OCI-LY1 (cell line): ENCODE data around the gene ABCC6.

Experiments used
- H2AFZ ChIP-seq: fragments of 200-600 bp; sonication (generic), shearing (Covaris generic); 2 replicates; pipeline ENCODE4 v1.6.0; 2014; ENCODE audit warnings: antibody characterized with exemption, mild to moderate bottlenecking, low read length
- H3F3A ChIP-seq: fragments of 200-600 bp; sonication (generic), shearing (Covaris generic); 2 replicates; pipeline ENCODE4 v1.6.0; 2014; ENCODE audit warnings: mild to moderate bottlenecking, antibody characterized with exemption, low read length, moderate library complexity; ENCODE audit not compliant: insufficient read depth
- H3K27ac ChIP-seq: fragments of 200-600 bp; sonication (generic); 2 replicates; pipeline ENCODE4 v1.5.1; 2014; ENCODE audit warnings: low read length, mixed run types, mild to moderate bottlenecking, low read depth; ENCODE audit not compliant: poor library complexity, severe bottlenecking
- H3K27me3 ChIP-seq: fragments of 200-600 bp; sonication (generic); 2 replicates; pipeline ENCODE4 v1.6.0; 2014; ENCODE audit warnings: antibody characterized with exemption, mild to moderate bottlenecking, low read length, moderate library complexity; ENCODE audit not compliant: insufficient read depth
- H3K36me3 ChIP-seq: fragments of 200-600 bp; sonication (generic); 2 replicates; pipeline ENCODE4 v1.6.1; 2014; ENCODE audit warnings: mild to moderate bottlenecking, antibody characterized with exemption, low read length, moderate library complexity, mixed read lengths; ENCODE audit not compliant: insufficient read depth
- H3K4me1 ChIP-seq: fragments of 200-600 bp; sonication (generic); 2 replicates; pipeline ENCODE4 v1.5.1; 2014; ENCODE audit warnings: mild to moderate bottlenecking, low read length, moderate library complexity; ENCODE audit not compliant: insufficient read depth, severe bottlenecking
- H3K4me2 ChIP-seq: fragments of 200-600 bp; sonication (generic), shearing (Covaris generic); 2 replicates; pipeline ENCODE4 v1.6.1; 2014; ENCODE audit warnings: low read length
- H3K4me3 ChIP-seq: fragments of 200-600 bp; sonication (generic); 2 replicates; pipeline ENCODE4 v1.5.1; 2014; ENCODE audit warnings: low read length, low read depth, mild to moderate bottlenecking, mixed read lengths; ENCODE audit not compliant: poor library complexity, severe bottlenecking
- H3K79me2 ChIP-seq: fragments of 200-600 bp; shearing (Covaris generic); 2 replicates; pipeline ENCODE4 v1.6.1; 2016; ENCODE audit warnings: mixed run types, low read length, mixed read lengths; ENCODE audit not compliant: insufficient read depth
- H3K9ac ChIP-seq: fragments of 200-600 bp; sonication (generic), shearing (Covaris generic); 2 replicates; pipeline ENCODE4 v1.6.1; 2014; ENCODE audit warnings: mild to moderate bottlenecking, low read length, mixed read lengths
- H3K9me2 ChIP-seq: fragments of 200-600 bp; sonication (generic), shearing (Covaris generic); 2 replicates; pipeline ENCODE4 v1.6.1; 2014; ENCODE audit warnings: low read depth, mild to moderate bottlenecking, low read length, mixed read lengths
- H3K9me3 ChIP-seq: fragments of 200-600 bp; shearing (Covaris generic); 2 replicates; pipeline ENCODE4 v1.6.1; 2014; ENCODE audit warnings: low read length, mixed read lengths
- H4K20me1 ChIP-seq: fragments of 200-600 bp; sonication (generic), shearing (Covaris generic); 2 replicates; pipeline ENCODE4 v1.6.0; 2016; ENCODE audit warnings: mild to moderate bottlenecking, low read length; ENCODE audit not compliant: insufficient read depth
- CTCF ChIP-seq: fragments of 200-600 bp; sonication (generic), shearing (Covaris generic); IDR thresholded peaks from 2 replicates; pipeline ENCODE4 v1.5.1; 2017; ENCODE audit warnings: mild to moderate bottlenecking, antibody characterized with exemption, low read length, moderate library complexity, mixed read lengths
- EZH2 ChIP-seq: fragments of 200-600 bp; sonication (generic), shearing (Covaris generic); IDR thresholded peaks from 2 replicates; pipeline ENCODE4 v1.8.0; 2017; ENCODE audit warnings: borderline replicate concordance, mixed run types, mild to moderate bottlenecking, antibody characterized with exemption, low read length, moderate library complexity, mixed read lengths

Gene ABCC6

GRCh38 chr16:16141141-16141540, 82.2 kb downstream of the ABCC6 start:
- peaks cover 86% of the 10 kb centered on the region for H3K36me3 ChIP-seq
- H3K4me1 ChIP-seq, result no peaks in the 10 kb centered on the region

DNA sequence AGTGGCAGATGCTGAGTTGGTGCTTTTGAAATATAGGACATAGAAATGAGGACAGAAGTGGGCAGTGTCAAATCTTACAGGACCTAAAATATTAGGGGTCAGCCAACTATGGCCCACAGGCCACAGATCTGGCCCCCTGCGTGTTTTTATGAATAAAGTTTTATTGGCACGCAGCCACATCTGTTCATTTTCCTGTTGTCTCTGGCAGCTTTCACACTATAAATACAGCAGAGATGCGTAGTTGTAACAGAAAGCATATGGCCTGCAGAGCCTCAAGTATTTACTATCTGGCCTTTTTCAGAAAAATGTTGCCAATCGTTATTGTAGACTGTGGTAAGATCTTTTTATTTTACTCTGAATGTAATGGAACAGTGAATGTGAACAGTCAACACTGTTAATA, 82.8 kb downstream of the ABCC6 start:
- Histone ChIP-seq H3K79me2 (no peaks in the 10 kb centered on the region), H3K36me3 (peaks cover 88% of the 10 kb centered on the region), H3K4me2 (no peak overlapping the region), H3K9ac (no peak overlapping the region), H3K27me3 (no peaks in the 10 kb centered on the region), H3K27ac (no peak overlapping the region), H3K9me3 (no peaks in the 10 kb centered on the region), H3K4me1 (no peaks in the 10 kb centered on the region), H3K4me3 (no peak overlapping the region), H4K20me1 (no peaks in the 10 kb centered on the region), H2AFZ (no peak overlapping the region), H3K9me2 (no peaks in the 10 kb centered on the region), H3F3A (no peaks in the 10 kb centered on the region)
- TF ChIP-seq CTCF (no peak), EZH2 (no peak)

More at GRCh38 chr16:16141141-16141540, 82.2 kb downstream of the ABCC6 start:
- TF ChIP-seq EZH2, result no peak
- no peak for TF ChIP-seq CTCF
- Histone ChIP-seq H3K4me2 (no peak overlapping the region), H3K27me3 (no peaks in the 10 kb centered on the region), H3F3A (no peaks in the 10 kb centered on the region), H3K27ac (no peak overlapping the region), H3K9me2 (no peaks in the 10 kb centered on the region), H3K4me3 (no peak overlapping the region), H2AFZ (no peak overlapping the region), H4K20me1 (no peaks in the 10 kb centered on the region), H3K79me2 (no peaks in the 10 kb centered on the region), H3K9ac (no peak overlapping the region), H3K9me3 (no peaks in the 10 kb centered on the region)

- Histone ChIP-seq H3K27me3 (no peaks in the 10 kb centered on the region), H3F3A (no peaks in the 10 kb centered on the region), H2AFZ (no peak overlapping the region), H3K9ac (no peak overlapping the region), H3K36me3 (peaks cover 90% of the 10 kb centered on the region), H3K9me3 (no peaks in the 10 kb centered on the region), H3K9me2 (no peaks in the 10 kb centered on the region), H3K27ac (no peak overlapping the region), H3K4me3 (no peak overlapping the region), H3K4me2 (no peak overlapping the region), H4K20me1 (no peaks in the 10 kb centered on the region), H3K79me2 (no peaks in the 10 kb centered on the region), H3K4me1 (no peaks in the 10 kb centered on the region)
- TF ChIP-seq CTCF (no peak), EZH2 (no peak)
These were observed 83.5 kb downstream of the ABCC6 start for GRCh38 chr16:16139806-16140205.
